Stimulated activated CD8-positive, alpha-beta memory T cell treated with anti-CD3 and anti-CD28 coated beads, Interleukin-4, amount 100 ng/mL, for 24 hours (primary cell): ENCODE results near the gene PALM3.
"Not testable (repeated sequence)": the region's sequence is repeated elsewhere in the genome, so short reads cannot be mapped to it uniquely, and the experiment has no call there.

ENCODE experiments used
- DNase-seq: peaks from one replicate; pipeline ENCODE4 v3.0.0-alpha.2; 2020; ENCODE audit warnings: low read depth

Gene PALM3

DNA sequence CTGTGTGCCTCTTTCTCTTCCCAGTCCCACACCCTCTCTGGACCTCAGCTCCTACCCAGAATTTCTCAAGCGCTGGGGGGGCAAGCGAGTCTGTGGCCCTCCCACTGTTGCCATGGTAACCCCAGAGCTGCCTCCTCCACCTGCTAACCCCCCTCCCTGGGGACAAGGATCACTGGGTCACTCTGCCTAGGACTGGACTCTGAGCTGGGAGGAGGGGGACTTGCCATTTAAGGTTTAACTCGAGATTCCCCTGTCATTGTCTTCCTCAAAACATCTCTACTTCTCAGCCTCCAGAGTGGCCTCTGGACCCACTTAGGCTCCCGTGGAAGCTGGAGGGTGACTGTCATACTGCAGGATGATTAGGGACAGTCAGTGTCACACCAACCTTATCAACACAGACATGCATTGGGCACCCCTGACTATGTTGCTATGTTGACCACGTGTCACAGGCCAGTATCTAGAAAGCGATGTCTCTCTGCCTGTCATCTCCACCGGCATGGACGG is 2.2 kb downstream of the PALM3 start:
- DNase-seq, result no peak

DNA sequence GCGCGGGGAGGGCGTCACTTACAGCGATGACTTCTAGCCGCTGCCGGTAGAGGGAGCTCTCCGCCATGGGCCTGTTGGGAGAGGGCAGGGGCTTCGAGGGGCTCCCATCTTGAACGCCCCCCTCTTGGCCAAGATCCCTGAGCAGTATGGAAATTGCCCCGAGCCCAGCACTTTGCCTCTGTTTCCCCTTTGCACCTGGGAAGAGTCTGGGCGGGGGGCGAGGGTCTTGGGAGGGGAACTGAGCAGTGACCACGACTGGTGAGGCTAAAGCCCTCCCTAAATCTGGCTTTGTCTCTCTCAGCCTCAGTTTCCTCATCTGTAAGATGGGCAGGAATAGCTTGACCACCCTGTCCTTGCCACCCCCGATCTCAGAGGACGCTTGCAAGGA is 2.8 kb downstream of the PALM3 start:
- DNase-seq, result no peak

DNA sequence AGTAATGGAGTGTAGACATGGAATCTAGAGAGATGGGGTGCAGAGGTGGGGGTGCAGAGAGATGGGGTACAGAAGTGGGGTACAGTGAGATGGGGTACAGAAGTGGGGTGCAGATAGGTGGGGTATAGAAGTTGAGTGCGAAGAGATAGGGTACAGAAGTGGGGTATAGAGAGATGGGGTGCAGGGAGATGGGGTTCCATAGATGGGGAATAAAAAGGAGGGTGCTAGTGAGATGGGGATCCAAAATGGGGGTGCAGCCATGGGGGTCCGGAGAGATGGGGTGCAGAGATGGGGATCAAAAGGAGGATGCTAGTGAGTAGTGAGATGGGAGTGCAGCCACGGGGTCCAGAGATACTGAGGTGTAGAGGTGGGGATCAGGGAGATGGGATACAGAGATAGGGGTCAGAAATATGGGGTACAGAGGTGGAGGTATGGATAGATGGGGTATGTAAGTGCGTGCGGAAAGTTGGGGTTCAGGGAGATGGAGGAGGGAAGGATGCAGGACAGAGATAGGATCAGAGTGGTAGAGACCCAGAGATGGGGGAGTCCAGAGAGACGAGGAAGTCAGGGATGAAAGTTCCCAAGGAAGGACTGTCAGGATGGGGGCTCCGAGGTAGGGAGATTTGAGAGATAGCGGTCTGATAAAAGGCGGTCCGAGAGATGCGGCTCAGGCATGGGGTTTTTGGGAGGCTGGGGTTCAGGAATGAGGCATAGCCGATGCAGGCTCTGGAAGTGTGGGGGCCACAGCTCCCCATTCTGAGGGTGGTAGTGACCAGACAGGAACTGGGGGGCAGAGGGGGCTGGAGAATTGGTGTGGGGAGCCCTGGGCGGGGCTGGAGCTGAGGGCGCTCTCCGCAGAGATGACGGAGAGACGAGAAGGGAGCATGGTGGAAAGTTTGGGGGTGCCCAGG is 3.4 kb downstream of the PALM3 start:
- no peak for DNase-seq

GRCh38 chr19:14056741-14057356 is 5.0 kb downstream of the PALM3 start:
- DNase-seq, result no peak

GRCh38 chr19:14056069-14056666 is 5.7 kb downstream of the PALM3 start:
- DNase-seq, result no peak

DNA sequence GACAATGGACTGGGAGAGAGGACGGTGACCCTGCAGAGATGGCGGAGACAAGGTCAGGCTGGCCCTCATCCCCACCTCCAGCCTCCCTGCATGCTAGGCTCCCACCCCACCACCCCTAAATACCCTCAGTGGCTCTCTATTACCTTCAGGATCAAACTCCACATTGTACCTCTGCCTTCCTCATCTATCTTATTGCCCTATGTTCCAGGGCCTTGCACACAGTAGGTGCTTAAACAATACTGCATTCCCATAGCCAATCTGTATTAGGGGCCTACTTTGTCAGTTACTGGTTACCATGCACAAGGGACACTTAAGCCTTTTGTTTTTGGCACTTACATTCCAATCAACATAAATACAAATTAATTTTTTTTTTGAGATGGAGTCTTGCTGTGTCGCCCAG is 6.5 kb downstream of the PALM3 start:
- no peak for DNase-seq

DNA sequence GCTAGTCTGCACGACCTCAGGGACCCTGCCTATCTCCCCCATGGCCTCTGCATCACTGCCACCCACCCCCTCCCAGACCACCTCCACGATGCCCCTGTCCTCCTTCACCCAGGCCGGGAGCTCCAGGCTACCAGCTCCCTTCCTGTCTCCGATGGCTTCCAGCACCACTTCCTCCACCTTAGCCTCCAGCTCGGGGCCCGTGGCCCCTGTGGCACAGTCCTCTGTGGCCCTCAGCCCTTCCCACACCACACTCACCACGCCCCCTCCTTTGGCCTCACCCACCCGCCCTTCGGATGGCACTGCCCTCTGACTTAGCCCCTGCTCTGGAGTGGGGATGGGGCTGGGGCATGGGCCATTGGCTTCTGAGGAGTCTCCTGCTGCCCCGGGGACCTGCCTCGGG is 7.2 kb downstream of the PALM3 start:
- DNase-seq, result no peak

- DNase-seq, result no peak
These were observed 7.8 kb downstream of the PALM3 start for GRCh38 chr19:14054099-14054498.

DNA sequence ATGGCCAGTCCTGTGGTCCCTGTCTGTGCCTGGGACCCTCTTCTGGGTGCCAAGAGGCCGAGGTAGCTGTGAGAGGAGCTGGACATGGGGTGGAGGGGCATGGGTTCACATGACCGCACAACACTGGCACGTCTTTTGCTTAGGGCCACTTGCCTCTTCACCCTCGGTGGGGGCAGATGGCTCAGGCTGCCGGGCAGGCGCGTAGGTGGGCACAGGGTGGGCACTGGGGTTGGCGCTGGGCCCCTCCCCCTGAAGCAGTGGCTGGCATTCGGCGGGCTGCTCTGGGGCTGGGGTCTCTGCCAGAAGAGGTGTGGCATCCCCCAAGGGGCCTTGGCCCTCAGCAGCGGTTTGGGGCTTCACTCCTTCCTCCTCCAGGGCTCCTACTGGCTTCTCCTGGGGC is 8.4 kb downstream of the PALM3 start:
- DNase-seq, result no peak

DNA sequence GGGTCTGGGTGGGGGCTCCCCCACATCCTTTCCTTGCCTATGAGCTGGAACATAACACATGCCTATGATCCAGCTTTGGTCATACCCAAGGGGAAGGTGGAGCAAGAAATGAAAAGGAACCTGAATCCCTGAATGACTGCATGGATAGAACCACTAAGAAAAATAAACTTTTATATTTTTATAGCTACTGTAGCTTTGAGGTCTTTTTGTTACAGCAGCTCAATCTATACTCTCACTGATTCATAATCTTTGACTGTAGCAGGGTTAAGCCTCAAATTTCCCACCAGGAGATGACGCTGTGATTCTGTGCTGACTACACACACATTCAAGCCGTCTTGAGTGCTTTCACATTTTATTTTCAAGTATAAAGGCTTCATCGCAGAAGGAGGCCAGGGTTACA is 8.8 kb downstream of the PALM3 start:
- DNase-seq, result no peak

- DNase-seq, result no peak
These were observed 9.4 kb downstream of the PALM3 start for GRCh38 chr19:14052470-14052869.

GRCh38 chr19:14051980-14052379 is 9.9 kb downstream of the PALM3 start:
- DNase-seq, result no peak

DNA sequence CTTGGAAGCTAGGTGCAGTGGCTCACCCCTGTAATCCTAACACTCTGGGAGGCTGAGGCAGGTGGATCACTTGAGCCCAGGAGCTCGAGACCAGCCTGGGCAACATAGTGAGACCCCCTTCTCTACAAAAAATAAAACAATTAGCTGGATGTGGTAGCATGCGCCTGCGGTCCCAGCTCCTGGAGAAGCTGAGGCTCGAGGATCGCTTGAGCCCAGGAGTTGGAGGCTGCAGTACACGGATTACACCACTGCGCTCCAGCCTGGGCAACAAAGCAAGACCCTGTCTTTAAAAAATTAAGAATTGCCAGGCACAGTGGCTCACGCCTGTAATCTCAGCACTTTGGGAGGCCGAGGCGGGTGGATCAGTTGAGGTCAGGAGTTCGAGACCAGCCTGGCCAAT is 10.9 kb downstream of the PALM3 start:
- DNase-seq, result not testable (repeated sequence)

GRCh38 chr19:14050512-14050911 is 11.4 kb downstream of the PALM3 start:
- no peak for DNase-seq

- peak; percentile 67 for DNase-seq
These were observed 13.3 kb downstream of the PALM3 start for GRCh38 chr19:14048443-14049153.

DNA sequence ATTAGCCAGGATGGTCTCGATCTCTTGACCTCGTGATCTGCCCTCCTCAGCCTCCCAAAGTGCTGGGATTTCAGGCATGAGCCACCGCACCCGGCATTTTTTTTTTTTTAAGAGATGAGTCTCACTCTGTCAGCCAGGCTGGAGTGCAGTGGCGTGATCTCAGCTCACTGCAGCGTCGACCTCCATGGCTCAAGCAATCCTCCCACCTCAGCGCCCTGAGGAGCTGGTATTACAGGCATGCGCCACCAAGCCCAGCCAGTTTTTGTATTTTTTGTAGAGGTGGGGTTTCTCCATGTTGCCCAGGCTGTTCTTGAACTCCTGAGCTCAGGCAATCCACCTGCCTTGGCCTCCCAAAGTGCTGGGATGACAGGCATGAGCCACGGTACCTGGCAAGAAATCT is 14.0 kb downstream of the PALM3 start:
- DNase-seq, result not testable (repeated sequence)

- peak; percentile 19 for DNase-seq
These were observed 18.9 kb downstream of the PALM3 start for GRCh38 chr19:14042659-14043608.

DNA sequence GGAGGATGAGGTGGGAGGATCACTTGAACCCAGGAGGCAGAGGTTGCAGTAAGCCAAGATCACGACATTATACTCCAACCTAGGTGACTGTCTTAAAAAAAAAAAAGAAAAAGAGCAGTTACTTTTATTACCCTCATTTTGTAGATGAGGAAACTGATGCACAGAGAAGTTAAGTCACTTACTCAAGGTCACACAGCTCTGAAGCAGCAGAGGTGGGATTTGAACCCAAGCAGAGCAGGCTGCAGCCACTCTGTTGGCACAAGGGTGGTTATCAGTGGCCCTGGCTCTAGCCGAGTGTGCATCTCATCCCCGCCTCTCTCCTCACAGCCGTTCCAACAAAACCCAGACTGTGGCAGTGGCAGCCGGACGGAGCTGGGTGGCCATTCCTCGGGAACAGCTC is 22.7 kb downstream of the PALM3 start:
- no peak for DNase-seq

DNA sequence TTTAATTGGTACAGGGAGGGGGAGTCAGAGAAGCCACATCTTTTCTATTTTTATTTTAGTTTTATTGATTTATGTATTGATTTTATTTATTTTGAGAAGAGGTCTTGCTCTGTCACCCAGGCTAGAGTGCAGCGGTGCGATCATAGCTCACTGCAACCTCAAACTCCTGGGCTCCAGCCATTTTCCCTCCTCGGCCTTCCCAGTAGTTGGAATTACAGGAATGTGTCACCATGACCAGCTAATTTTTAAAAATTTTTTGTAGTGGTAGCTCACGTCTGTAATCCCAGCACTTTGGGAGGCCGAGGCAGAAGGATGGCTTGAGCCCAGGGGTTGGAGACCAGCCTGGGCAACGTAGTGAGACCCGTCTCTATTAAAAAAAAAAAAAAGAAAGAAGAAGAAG is 26.2 kb downstream of the PALM3 start:
- no peak for DNase-seq

DNA sequence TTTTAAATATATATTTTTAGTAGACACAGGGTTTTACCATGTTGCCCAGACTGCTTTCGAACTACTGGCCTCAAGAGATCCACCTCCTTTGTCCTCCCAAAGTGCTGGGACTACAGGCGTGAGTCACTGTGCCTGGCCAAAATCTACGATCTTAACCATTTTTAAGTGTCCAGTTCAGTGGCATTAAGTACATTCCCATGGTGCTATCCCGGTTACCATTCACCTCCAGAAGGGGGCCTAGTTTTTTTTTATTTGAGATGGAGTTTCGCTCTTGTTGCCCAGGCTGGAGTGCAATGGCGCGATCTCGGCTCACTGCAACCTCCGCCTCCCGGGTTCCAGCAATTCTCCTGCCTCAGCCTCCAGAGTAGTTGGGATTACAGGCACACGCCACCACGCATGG is 26.7 kb downstream of the PALM3 start:
- DNase-seq, result not testable (repeated sequence)

GRCh38 chr19:14033946-14034345 is 27.9 kb downstream of the PALM3 start:
- no peak for DNase-seq
